Endothelial cell of umbilical vein (primary cell): ENCODE results near the gene LRRC27. TPM values are rescaled to one million over a fixed set of nuclear protein-coding genes. Genes with fewer than 3 reads are reported as not detected.

Experiments used
- BruUV-seq: library from RNA; stranded (reverse); fragments of 400-500 nt; replicated peaks from 2 replicates; lab custom pipeline; 2021; lab: Mats Ljungman, UMichigan
- CTCF ChIA-PET: fragments of 300-600, 350-600 bp; sonication (Branson Sonifier 250); formaldehyde crosslinking; loops from one replicate; lab custom pipeline; 2021; ENCODE audit warnings: antibody characterized with exemption, inconsistent platforms; lab: Charles Lee
- POLR2A ChIA-PET: fragments of 300-600, 350-600 bp; sonication (Branson Sonifier 250); formaldehyde crosslinking; loops from one replicate; lab custom pipeline; 2021; ENCODE audit warnings: antibody characterized with exemption, inconsistent platforms; lab: Charles Lee
- DNase-seq: peaks from one replicate; pipeline ENCODE4 v3.0.0-alpha.2; 2011; ENCODE audit warnings: low read depth, low spot score
- FAIRE-seq: peaks from 2 replicates; lab custom pipeline; 2011; peaks lifted over from hg19 to GRCh38; lab: Jason Lieb, UNC
- H2AFZ ChIP-seq: 2 replicates; pipeline ENCODE4 v1.6.0; 2012; ENCODE audit warnings: low read depth, low read length, control low read depth, inconsistent platforms
- H3K27ac ChIP-seq: 2 replicates; pipeline ENCODE4 v1.5.1; 2011; ENCODE audit warnings: low read depth, mild to moderate bottlenecking, control low read depth, low read length, moderate library complexity; ENCODE audit not compliant: insufficient read depth
- H3K27me3 ChIP-seq, 2 experiments: 2 replicates each; pipeline versions ENCODE4 v1.6.0 to v1.6.1; 2011; ENCODE audit warnings: low read length in 2 of 2, mixed read lengths in 1 of 2; ENCODE audit not compliant: control insufficient read depth in 2 of 2, insufficient read depth in 2 of 2
- H3K36me3 ChIP-seq, 2 experiments: 2 replicates in 1 of 2; 3 replicates in 1 of 2; pipeline ENCODE4 v1.5.1; 2011; ENCODE audit warnings: low read length in 2 of 2, mild to moderate bottlenecking in 1 of 2, moderate library complexity in 1 of 2; ENCODE audit not compliant: control insufficient read depth in 2 of 2, insufficient read depth in 2 of 2; ENCODE audit errors: extremely low read depth in 1 of 2
- H3K4me1 ChIP-seq: 3 replicates; pipeline ENCODE4 v1.5.1; 2011; ENCODE audit warnings: mild to moderate bottlenecking, low read length; ENCODE audit not compliant: control insufficient read depth, insufficient read depth; ENCODE audit errors: extremely low read depth
- H3K4me2 ChIP-seq: 2 replicates; pipeline ENCODE4 v1.6.1; 2011; ENCODE audit warnings: low read length, control low read depth, mixed read lengths; ENCODE audit not compliant: insufficient read depth
- H3K4me3 ChIP-seq, 3 experiments: fragments of 200-600 bp in 1 of 3; sonication (generic), shearing (Covaris generic) in 1 of 3; replicated peaks in 1 of 3; 2 replicates each; pipeline ENCODE4 v1.5.1; 2011 to 2016; ENCODE audit warnings: control low read depth in 3 of 3, low read length in 3 of 3, mild to moderate bottlenecking in 2 of 3, inconsistent platforms in 1 of 3, low read depth in 1 of 3, moderate library complexity in 1 of 3; ENCODE audit not compliant: insufficient read depth in 1 of 3
- H3K79me2 ChIP-seq: 2 replicates; pipeline ENCODE4 v1.6.0; 2012; ENCODE audit warnings: low read length, inconsistent platforms; ENCODE audit not compliant: control insufficient read depth, insufficient read depth
- H3K9ac ChIP-seq: replicated peaks from 2 replicates; pipeline ENCODE3; 2011; ENCODE audit warnings: low read length, control low read depth; ENCODE audit not compliant: insufficient read depth; ENCODE audit errors: extremely low read depth
- H3K9me1 ChIP-seq: replicated peaks from 3 replicates; pipeline ENCODE4 v1.6.0; 2011; ENCODE audit warnings: mild to moderate bottlenecking, low read length; ENCODE audit not compliant: control insufficient read depth, insufficient read depth; ENCODE audit errors: extremely low read depth
- H3K9me3 ChIP-seq: replicated peaks from 2 replicates; pipeline ENCODE4 v1.5.1; 2012; ENCODE audit warnings: low read length, inconsistent platforms; ENCODE audit not compliant: control insufficient read depth, insufficient read depth
- H4K20me1 ChIP-seq: replicated peaks from 2 replicates; pipeline ENCODE3; 2011; ENCODE audit warnings: mild to moderate bottlenecking, low read length; ENCODE audit not compliant: control insufficient read depth, insufficient read depth; ENCODE audit errors: extremely low read depth
- EZH2 ChIP-seq: IDR thresholded peaks from 2 replicates; pipeline ENCODE4 v1.6.1; 2012; ENCODE audit warnings: borderline replicate concordance, low read depth, mild to moderate bottlenecking, moderate library complexity, low read length, inconsistent platforms; ENCODE audit not compliant: severe bottlenecking
- FOS ChIP-seq: IDR thresholded peaks from 2 replicates; pipeline ENCODE4 v1.6.1; 2011; ENCODE audit warnings: mild to moderate bottlenecking, low read length, moderate library complexity, borderline replicate concordance; ENCODE audit not compliant: insufficient read depth
- GATA2 ChIP-seq: IDR thresholded peaks from 2 replicates; pipeline ENCODE4 v1.7.0; 2011; ENCODE audit warnings: low read depth, mild to moderate bottlenecking, moderate library complexity, mixed read lengths, low read length; ENCODE audit not compliant: insufficient read length, insufficient read depth
- JUN ChIP-seq: IDR thresholded peaks from 2 replicates; pipeline ENCODE4 v1.6.1; 2011; ENCODE audit warnings: borderline replicate concordance, low read depth; ENCODE audit not compliant: insufficient read length, insufficient read depth
- MYC ChIP-seq: IDR thresholded peaks from one replicate; pipeline ENCODE4 v1.6.1; 2011; ENCODE audit warnings: mild to moderate bottlenecking, low read depth, low read length
- POLR2A ChIP-seq: IDR thresholded peaks from 2 replicates; pipeline ENCODE4 v1.6.1; 2012; ENCODE audit warnings: low read depth, mild to moderate bottlenecking, control low read depth, low read length
- POLR2AphosphoS5 ChIP-seq: IDR thresholded peaks from 2 replicates; pipeline ENCODE4 v1.6.1; 2012; ENCODE audit warnings: low read depth, mild to moderate bottlenecking, control low read depth, low read length, moderate library complexity; ENCODE audit not compliant: insufficient read depth
- dilution Hi-C: fragments of 300-500 bp; cut with MboI; formaldehyde crosslinking; loops from one replicate; pipeline ENCODE4 v1.15.0; 2019; ENCODE audit warnings: low sequenced_read_pairs; ENCODE audit not compliant: extremely low pct_ligation_motif_present
- intact Hi-C: fragments of 100-400 bp; cut with micrococcal nuclease; formaldehyde crosslinking; loops from one replicate; pipeline ENCODE4 v1.10.0; 2022
- polyA plus RNA-seq, 4 experiments: library from polyadenylated mRNA; depleted of rRNA in 3 of 4; stranded (reverse) in 3 of 4; unstranded in 1 of 4; fragments of >200 nt; gene quantifications; 2 replicates each; pipeline versions ENCODE4 v1.2.1 to v1.2.3, GENCODE V29; 2011 to 2012; ENCODE audit warnings: missing spikeins in 1 of 4
- total RNA-seq: library from RNA; stranded (reverse); gene quantifications from 2 replicates; pipeline ENCODE4 v1.2.3, GENCODE V29; 2021
- TF ChIP-seq, protein P1 (sequence below), 2 donors: IDR thresholded peaks; 1 replicate in 1 of 2; 2 replicates in 1 of 2; pipeline ENCODE4 v1.5.1; 2011; ENCODE audit warnings: low read length in 2 of 2, mild to moderate bottlenecking in 2 of 2, moderate library complexity in 2 of 2, control low read depth in 1 of 2, inconsistent platforms in 1 of 2, low read depth in 1 of 2; ENCODE audit not compliant: insufficient read depth in 1 of 2; ENCODE audit errors: extremely low read depth in 1 of 2
- TF ChIP-seq, protein P2 (sequence below): IDR thresholded peaks from 2 replicates; pipeline ENCODE4 v1.6.1; 2011; ENCODE audit not compliant: insufficient read depth, insufficient read length

Gene LRRC27
- total and polyA plus RNA-seq, 2 donors (not counting 3 experiments of a cell fraction or from before 2014, with no cell fraction given): 8.3 to 13.6 TPM

DNA sequence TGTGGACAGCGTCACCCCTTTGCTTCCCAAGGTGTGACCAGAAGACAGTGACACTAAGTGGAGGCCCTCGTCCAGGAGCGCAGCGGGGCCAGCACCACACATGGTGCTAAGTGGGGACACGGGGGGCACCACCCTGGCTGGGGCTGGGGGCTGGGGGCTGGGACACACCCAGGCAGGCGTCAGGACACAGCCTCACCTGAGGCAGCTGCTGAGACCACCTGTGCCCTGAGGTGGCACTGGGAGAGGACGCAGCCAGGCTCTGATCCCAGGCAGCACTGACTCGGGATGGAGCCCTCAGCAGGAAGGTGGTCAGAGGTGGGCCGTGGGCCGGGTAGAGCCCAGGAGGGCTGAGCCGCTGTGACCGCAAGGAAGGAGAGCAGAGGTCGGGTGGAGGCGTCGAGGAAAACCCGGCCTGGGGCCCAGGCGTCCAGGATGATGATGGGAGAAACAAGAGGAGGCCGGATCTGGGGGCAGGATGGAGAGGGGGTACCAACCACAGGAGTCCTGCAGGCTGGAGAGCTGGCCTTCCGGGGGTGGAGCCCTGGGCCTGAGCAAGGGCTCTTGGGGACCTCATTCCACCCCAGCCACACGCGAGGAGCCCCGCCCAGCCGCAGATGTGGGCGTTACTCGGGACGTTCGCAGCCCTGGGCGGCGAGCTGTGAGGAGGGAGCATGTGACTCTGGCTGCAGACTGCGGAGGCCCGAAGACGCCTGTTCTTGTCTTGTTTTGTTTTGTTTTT is 22.5 kb downstream of the LRRC27 start:
- Histone ChIP-seq H3K9me1 (no peaks in the 10 kb centered on the region), H3K4me2 (no peak overlapping the region), H3K9me3 (no peaks in the 10 kb centered on the region), H3K4me3 (no peak overlapping the region), H3K36me3 (peaks cover 0 to 3% of the 10 kb centered on the region in 2 experiments), H3K4me1 (no peaks in the 10 kb centered on the region), H4K20me1 (no peaks in the 10 kb centered on the region), H3K9ac (no peak overlapping the region), H2AFZ (no peak overlapping the region), H3K79me2 (no peaks in the 10 kb centered on the region), H3K27ac (no peak overlapping the region), H3K27me3 (no peaks in the 10 kb centered on the region)
- intact Hi-C loops (no loop called here), dilution Hi-C loops (no loop called here)
- CTCF ChIA-PET: interaction anchor here (1.8 to 1.9 kb wide), 2 partner anchors 130 to 135 kb away, joined by 4 to 7 read pairs; no protein-coding TSS in a partner anchor
- TF ChIP-seq POLR2AphosphoS5 (no peak), GATA2 (no peak), MYC (no peak), EZH2 (no peak), POLR2A (no peak), JUN (no peak), FOS (no peak)
- TF ChIP-seq, protein P1, sequence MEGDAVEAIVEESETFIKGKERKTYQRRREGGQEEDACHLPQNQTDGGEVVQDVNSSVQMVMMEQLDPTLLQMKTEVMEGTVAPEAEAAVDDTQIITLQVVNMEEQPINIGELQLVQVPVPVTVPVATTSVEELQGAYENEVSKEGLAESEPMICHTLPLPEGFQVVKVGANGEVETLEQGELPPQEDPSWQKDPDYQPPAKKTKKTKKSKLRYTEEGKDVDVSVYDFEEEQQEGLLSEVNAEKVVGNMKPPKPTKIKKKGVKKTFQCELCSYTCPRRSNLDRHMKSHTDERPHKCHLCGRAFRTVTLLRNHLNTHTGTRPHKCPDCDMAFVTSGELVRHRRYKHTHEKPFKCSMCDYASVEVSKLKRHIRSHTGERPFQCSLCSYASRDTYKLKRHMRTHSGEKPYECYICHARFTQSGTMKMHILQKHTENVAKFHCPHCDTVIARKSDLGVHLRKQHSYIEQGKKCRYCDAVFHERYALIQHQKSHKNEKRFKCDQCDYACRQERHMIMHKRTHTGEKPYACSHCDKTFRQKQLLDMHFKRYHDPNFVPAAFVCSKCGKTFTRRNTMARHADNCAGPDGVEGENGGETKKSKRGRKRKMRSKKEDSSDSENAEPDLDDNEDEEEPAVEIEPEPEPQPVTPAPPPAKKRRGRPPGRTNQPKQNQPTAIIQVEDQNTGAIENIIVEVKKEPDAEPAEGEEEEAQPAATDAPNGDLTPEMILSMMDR (IDR thresholded peaks at IDR 0.05; ENCODE audit: extremely low read depth in 1 of 2, insufficient read depth in 1 of 2, low read depth in 1 of 2, low read length in 2 of 2): no peak
- TF ChIP-seq, protein P2, sequence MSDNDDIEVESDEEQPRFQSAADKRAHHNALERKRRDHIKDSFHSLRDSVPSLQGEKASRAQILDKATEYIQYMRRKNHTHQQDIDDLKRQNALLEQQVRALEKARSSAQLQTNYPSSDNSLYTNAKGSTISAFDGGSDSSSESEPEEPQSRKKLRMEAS: no peak
- BruUV-seq: no TSS peak
- POLR2A ChIA-PET: no interaction called here
- no peak for FAIRE-seq
- no peak for DNase-seq
